Skeletal muscle tissue (tissue), 4 donors: ENCODE data around the gene RNF19B. TPM values are rescaled to one million over a fixed set of nuclear protein-coding genes. Genes with fewer than 3 reads are reported as not detected.
A peak's percentile ranks its signal among the peaks of the same experiment; 100 is the strongest.

Experiments
- H3K27ac ChIP-seq: one replicate; pipeline ENCODE4 v1.7.0; 2013; ENCODE audit warnings: mild to moderate bottlenecking, low read depth, low read length, inconsistent platforms
- H3K27me3 ChIP-seq, 3 donors: one replicate each; pipeline ENCODE4 v1.7.0; 2013; ENCODE audit warnings: low read length in 3 of 3; ENCODE audit not compliant: control insufficient read depth in 3 of 3, insufficient read depth in 3 of 3
- H3K36me3 ChIP-seq, 3 donors: one replicate each; pipeline ENCODE4 v1.7.0; 2013; ENCODE audit warnings: low read length in 3 of 3; ENCODE audit not compliant: control insufficient read depth in 3 of 3, insufficient read depth in 3 of 3
- H3K4me1 ChIP-seq, 3 donors: one replicate each; pipeline ENCODE4 v1.7.0; 2013; ENCODE audit warnings: low read length in 3 of 3, mild to moderate bottlenecking in 3 of 3; ENCODE audit not compliant: control insufficient read depth in 3 of 3, insufficient read depth in 3 of 3
- H3K4me3 ChIP-seq, 3 donors: one replicate each; pipeline ENCODE4 v1.7.0; 2013; ENCODE audit warnings: low read length in 3 of 3
- H3K9ac ChIP-seq, 3 donors: one replicate each; pipeline ENCODE4 v1.7.0; 2013; ENCODE audit warnings: low read length in 3 of 3, mild to moderate bottlenecking in 3 of 3, moderate library complexity in 2 of 3, low read depth in 1 of 3
- H3K9me3 ChIP-seq, 3 donors: one replicate each; pipeline ENCODE4 v1.7.0; 2013; ENCODE audit warnings: low read length in 3 of 3; ENCODE audit not compliant: control insufficient read depth in 3 of 3
- total RNA-seq: library from RNA; depleted of rRNA; stranded (reverse); fragments of >200 nt; gene quantifications from one replicate; pipeline ENCODE4 v1.2.3, GENCODE V29; 2014
- donor health status: Osteomylitis.

Gene RNF19B
- total RNA-seq, 1 donor from 2014 or later, result 5.7 TPM

DNA sequence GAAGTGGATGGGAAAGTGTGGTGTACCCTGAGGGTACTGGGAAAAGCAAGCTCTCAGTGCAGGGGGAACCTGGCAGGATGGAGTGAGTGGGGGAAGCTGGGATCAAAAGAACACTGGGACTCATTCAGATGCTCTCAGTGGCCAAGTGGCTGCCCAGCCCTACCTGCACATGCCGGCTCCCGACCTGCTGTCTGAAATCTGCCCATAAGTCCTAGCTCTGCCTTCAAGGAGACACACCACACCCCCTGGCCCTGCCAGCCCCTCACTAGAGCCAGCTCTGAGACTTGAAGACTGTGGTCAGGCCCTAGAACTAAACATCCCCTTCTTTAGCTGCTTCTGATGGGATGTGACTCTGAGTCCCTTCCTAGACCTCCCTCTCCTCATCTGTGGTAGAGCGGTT lies 65.7 kb downstream of the RNF19B start:
- Histone ChIP-seq H3K36me3 (no peaks in the 10 kb centered on the region), H3K4me3 (no peak overlapping the region), H3K27me3 (peaks cover 0 to 29% (median 17%) of the 10 kb centered on the region in 3 donors), H3K4me1 (peaks cover 9 to 11% (median 10%) of the 10 kb centered on the region in 3 donors), H3K9ac (no peak overlapping the region), H3K9me3 (no peaks in the 10 kb centered on the region), H3K27ac (no peak overlapping the region)

DNA sequence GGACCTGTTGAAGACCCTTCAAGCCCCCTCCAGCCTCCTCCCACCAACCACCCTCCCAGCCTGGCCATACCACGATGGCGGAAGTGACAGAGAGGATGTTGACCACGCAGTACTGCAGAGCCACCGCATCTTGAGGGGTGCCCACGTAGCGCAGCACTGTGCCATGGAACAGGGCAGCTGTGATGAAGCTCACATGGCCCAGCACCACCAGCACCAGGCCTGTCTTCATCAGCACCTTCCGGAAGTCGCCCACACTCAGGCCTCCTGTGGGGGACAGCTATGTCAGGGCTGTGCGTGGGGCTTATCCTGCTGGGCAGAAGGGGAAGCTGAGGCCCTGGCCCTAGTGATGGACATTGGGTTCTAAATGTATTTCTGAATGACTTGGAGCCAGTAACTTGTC lies 66.6 kb downstream of the RNF19B start:
- no peaks in the 10 kb centered on the region for H3K36me3 ChIP-seq
- H3K4me1 ChIP-seq, result peaks cover 9 to 11% (median 10%) of the 10 kb centered on the region in 3 donors
- no peaks in the 10 kb centered on the region for H3K9me3 ChIP-seq
- no peak overlapping the region for H3K4me3 ChIP-seq
- H3K27ac ChIP-seq, result no peak overlapping the region
- H3K27me3 ChIP-seq, result peaks cover 3 to 35% (median 23%) of the 10 kb centered on the region in 3 donors
- H3K9ac ChIP-seq, result no peak overlapping the region

DNA sequence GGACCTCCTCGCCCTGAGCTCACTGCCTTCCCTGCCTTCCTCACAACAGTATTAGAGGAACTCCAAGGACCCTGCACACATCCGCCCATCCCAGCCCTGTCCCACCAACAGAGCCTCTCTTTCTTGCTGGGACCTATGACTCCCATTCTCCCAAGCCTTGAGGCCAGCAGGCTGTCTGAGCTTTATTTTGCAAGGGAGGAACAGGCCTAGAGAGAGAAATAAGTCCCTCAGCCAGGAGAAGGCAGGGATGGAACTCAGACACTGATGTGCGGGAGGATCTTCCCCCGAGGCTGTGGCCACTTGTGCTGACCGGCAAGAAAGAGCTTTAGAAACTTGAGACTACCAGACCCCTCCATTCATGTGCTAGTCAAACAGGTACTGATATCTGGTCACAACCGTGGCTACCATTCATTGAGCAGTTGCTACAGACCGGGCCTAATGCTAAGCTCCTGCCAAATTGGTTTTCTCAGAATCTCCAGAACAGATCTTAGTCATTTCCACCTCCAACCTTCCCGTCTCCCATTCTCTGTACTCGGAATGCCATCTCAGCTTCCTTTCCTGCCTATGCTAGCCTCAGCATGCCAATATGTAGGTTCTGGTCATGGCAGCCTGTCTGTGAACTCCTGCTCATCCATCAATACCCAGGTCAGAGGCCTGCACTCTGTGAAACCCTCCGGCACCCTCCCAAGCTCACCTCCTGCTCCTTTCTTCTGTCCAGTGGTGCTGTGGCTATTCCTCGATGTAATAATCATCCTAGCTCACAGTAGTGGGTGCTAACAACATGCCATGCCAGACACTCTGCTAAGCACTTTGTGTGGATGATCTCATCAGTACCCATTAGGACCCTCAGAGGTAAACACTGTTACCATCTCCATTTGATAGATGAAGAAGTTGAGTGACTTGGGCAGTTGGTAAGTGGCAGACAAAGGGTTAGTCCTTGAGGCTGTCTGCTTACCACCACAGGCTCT lies 67.2 kb downstream of the RNF19B start:
- Histone ChIP-seq H3K36me3 (no peaks in the 10 kb centered on the region), H3K9ac (no peak overlapping the region), H3K4me1 (peaks cover 10 to 14% (median 11%) of the 10 kb centered on the region in 3 donors), H3K27ac (no peak overlapping the region), H3K27me3 (peaks cover 8 to 37% (median 24%) of the 10 kb centered on the region in 3 donors), H3K9me3 (no peaks in the 10 kb centered on the region), H3K4me3 (no peak overlapping the region)

DNA sequence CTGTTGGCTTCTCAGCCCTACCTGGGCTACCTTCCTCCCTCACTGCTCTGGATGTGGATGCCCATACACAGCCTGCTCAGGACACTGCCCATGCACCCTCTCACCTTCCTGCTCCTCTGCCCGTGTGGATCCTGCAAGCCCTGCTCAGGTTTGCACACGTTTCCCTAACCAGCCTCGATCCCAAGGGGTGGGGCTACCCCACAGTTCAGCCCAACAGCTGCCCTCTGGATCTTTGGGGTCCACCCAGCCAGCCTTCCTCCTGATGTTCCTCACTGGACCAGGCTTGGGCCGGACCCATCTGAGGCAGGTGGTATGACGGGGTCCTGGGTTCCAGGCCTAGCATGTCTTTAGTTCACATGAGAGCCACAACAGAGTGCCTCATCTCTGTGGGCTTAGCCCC lies 68.2 kb downstream of the RNF19B start:
- Histone ChIP-seq H3K27ac (no peak overlapping the region), H3K4me1 (peaks cover 7 to 12% (median 7%) of the 10 kb centered on the region in 3 donors), H3K9ac (no peak overlapping the region), H3K27me3 (peaks cover 16 to 43% (median 26%) of the 10 kb centered on the region in 3 donors), H3K4me3 (no peak overlapping the region), H3K36me3 (no peaks in the 10 kb centered on the region), H3K9me3 (no peaks in the 10 kb centered on the region)

DNA sequence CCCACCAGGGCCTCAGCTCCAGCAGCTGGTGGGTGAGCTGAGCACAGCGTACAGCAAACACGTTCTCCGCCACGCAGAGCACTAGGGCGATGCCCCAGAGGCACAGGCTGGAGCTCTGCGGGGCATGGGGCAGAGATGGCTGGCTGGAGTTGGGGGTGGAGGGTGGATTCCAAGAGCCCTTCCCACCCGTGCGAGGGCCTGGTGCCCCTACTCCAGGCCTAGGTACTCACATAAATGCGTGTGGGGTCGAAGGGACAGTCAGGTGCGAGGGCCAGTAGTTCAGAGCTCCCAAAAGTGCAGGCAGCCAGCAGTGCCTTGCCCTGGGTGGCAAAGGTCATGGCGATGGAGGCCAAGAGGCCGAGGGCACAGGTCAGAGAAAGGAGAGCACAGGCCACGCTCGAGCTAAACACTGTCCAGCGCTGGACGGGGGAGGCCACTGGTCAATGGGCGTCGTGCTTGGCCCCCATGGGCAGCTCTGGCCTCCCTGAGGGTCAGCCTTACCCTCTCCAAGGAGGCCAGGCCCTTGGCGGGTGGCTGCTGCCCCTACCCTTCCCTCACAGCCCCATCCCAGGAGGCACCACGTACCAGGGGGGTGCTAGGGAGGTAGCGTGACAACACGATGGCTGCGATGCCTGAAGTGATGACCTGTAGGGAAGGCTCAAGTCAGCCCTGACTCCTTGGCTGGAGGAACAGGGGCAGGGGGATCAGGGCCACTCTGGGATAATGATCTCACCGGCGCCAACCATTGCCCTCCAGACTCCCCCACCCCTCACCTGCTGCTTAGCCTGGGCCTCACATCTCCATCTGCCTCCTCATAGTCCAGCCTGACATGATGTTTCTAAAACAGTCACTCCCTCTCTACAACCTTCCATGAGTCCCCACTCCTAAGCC lies 69.0 kb downstream of the RNF19B start:
- H3K27me3 ChIP-seq, result peaks cover 22 to 49% (median 25%) of the 10 kb centered on the region in 3 donors
- no peak overlapping the region for H3K9ac ChIP-seq

DNA sequence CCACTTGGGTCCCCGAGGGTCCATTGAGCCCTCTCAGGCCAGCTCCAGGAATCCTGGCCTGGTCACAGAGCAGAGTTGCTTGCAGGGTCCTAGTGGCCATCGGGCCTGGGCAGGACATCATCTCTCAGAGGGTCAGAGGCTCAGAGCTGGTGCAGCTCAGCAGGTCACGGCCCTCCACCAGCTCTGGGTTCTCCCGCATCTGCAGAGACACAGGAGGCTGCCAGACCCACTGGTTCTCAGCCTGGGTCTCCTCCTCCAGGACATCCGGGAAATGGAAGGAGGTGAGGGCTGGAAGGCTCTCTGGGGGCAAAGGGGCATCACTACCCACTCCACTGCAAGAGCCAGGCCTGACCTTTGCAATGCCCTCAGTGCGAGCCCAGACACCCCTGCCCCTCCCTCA lies 69.9 kb downstream of the RNF19B start:
- Histone ChIP-seq H3K4me1 (peaks cover 0 to 6% (median 0%) of the 10 kb centered on the region in 3 donors), H3K27me3 (peaks cover 28 to 50% (median 29%) of the 10 kb centered on the region in 3 donors)

More for the DNA sequence above, 69.0 kb downstream of the RNF19B start:
- no peak overlapping the region for H3K27ac ChIP-seq
- no peak overlapping the region for H3K4me3 ChIP-seq
- no peaks in the 10 kb centered on the region for H3K36me3 ChIP-seq
- no peaks in the 10 kb centered on the region for H3K9me3 ChIP-seq
- peaks cover 2 to 7% (median 3%) of the 10 kb centered on the region in 3 donors for H3K4me1 ChIP-seq

DNA sequence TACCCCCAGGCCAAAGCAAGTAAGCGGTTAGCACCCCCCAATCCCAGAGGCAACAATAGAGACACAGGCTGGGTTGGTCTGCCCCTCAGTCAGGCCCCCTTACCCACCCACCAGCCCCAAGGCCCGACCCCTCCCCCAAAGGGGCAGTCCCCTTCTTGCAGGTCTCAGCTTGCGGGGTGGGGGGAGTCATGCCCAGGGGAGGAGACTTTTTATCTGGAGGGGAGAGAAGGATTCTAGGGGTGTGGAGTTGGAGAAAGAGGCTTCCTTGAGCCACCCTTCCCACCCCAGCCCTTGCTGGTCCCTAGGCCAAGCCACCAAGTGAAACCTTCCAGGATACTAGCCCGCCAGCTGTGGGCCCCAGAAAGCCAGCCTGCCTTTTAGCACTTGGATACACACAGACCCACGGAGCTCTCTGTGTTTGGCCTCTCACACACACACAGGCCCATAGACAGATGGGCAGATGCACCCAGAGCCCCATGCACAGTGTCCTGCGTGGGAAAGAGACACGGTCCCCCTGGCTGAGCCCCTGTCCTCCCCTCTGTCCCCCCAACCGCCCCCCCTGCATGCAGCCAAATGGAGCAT lies 70.5 kb downstream of the RNF19B start:
- Histone ChIP-seq H3K4me3 (no peak overlapping the region), H3K27ac (no peak overlapping the region), H3K9ac (no peak overlapping the region), H3K9me3 (no peaks in the 10 kb centered on the region), H3K4me1 (peaks cover 0 to 6% (median 0%) of the 10 kb centered on the region in 3 donors), H3K36me3 (no peaks in the 10 kb centered on the region), H3K27me3 (peaks cover 28 to 48% (median 29%) of the 10 kb centered on the region in 3 donors)

More for the DNA sequence above, 69.9 kb downstream of the RNF19B start:
- Histone ChIP-seq H3K9me3 (no peaks in the 10 kb centered on the region), H3K36me3 (no peaks in the 10 kb centered on the region), H3K4me3 (no peak overlapping the region), H3K27ac (no peak overlapping the region), H3K9ac (no peak overlapping the region)

DNA sequence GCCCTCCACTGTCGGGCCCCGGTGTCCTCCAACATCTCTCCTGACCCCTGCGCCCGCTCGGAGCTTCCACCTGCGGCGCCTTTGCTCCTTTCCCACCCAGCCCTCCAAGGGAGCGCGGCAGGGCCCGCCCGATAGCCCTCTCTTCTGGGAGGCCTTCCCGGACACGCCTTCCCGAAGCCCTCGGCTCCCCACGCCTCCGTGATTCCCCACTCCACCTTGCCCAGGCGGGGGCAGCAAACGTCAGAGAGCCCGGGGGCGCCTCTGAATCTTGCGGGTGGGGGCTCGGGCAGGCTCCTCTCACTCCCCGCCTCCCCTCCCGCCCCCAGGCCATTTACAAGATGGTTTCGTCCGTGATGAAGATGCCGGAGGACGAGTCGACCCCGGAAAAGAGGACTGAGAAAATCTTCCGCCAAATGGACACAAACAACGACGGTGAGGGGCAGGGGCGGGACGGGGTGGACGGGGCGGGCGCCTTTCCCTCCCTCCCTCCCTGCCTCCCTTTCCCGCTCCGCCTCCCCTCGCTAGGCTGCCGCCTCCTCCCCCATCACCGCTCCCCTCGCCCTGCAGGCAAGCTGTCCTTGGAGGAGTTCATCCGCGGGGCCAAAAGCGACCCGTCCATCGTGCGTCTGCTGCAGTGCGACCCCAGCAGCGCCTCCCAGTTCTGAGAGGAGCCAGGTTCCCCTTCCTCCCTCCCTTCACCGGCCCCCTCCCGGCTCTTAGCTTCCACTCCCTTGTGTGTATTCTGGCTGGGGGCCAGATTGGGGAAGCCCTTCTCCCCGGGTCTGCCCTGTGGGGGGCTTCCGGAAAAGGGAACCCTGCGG lies 71.2 kb downstream of the RNF19B start:
- Histone ChIP-seq H3K36me3 (no peaks in the 10 kb centered on the region), H3K4me3 (peak overlapping the region; percentile 40 to 48 (median 41)), H3K9me3 (no peaks in the 10 kb centered on the region), H3K4me1 (peaks cover 0 to 6% (median 0%) of the 10 kb centered on the region in 3 donors), H3K9ac (peak overlapping the region in 1 of 3 donors; percentile 40), H3K27ac (no peak overlapping the region), H3K27me3 (peaks cover 29 to 52% (median 33%) of the 10 kb centered on the region in 3 donors)
